H1 (cell line): ENCODE data around the gene RGPD6. TPM values are rescaled to one million over a fixed set of nuclear protein-coding genes. Genes with fewer than 3 reads are reported as not detected.
"Not testable (repeated sequence)": the region's sequence is repeated elsewhere in the genome, so short reads cannot be mapped to it uniquely, and the experiment has no call there.

ENCODE experiments used
- CTCF ChIA-PET: fragments of 300-600 bp; sonication (Branson Sonifier 250); formaldehyde crosslinking; loops from one replicate; lab custom pipeline; 2021; ENCODE audit not compliant: partially characterized antibody; lab: Charles Lee
- POLR2A ChIA-PET: fragments of 300-600 bp; sonication (Branson Sonifier 250); formaldehyde crosslinking; loops from one replicate; lab custom pipeline; 2021; ENCODE audit warnings: inconsistent platforms; ENCODE audit not compliant: partially characterized antibody; lab: Charles Lee
- DNase-seq, 2 experiments: peaks; one replicate each; pipeline versions ENCODE4 v3.0.0 to v3.0.0-alpha.2; 2010 to 2022; ENCODE audit warnings: low spot score in 2 of 2, low read depth in 1 of 2, mixed read lengths in 1 of 2
- FAIRE-seq: peaks from 2 replicates; lab custom pipeline; 2011; peaks lifted over from hg19 to GRCh38; lab: Jason Lieb, UNC
- H2AFZ ChIP-seq: 2 replicates; pipeline ENCODE4 v1.8.1; 2012; ENCODE audit warnings: low read length, inconsistent platforms
- H2AK5ac ChIP-seq: 2 replicates; pipeline ENCODE4 v1.6.1; 2013; ENCODE audit warnings: low read depth, low read length
- H2BK120ac ChIP-seq: replicated peaks from 2 replicates; pipeline ENCODE3; 2013; ENCODE audit warnings: low read depth, low read length, inconsistent platforms
- H2BK12ac ChIP-seq: 2 replicates; pipeline ENCODE4 v1.6.1; 2013; ENCODE audit warnings: low read depth, low read length
- H2BK15ac ChIP-seq: 2 replicates; pipeline ENCODE4 v1.6.1; 2013; ENCODE audit warnings: low read length
- H2BK20ac ChIP-seq: 2 replicates; pipeline ENCODE4 v1.6.1; 2013; ENCODE audit warnings: low read length
- H2BK5ac ChIP-seq: 2 replicates; pipeline ENCODE4 v1.6.1; 2013; ENCODE audit warnings: low read depth, low read length
- H3K14ac ChIP-seq: 2 replicates; pipeline ENCODE4 v1.6.1; 2013; ENCODE audit warnings: inconsistent platforms; ENCODE audit not compliant: insufficient read length
- H3K18ac ChIP-seq: 2 replicates; pipeline ENCODE4 v1.6.1; 2013; ENCODE audit warnings: low read length; ENCODE audit errors: extremely low read depth
- H3K23ac ChIP-seq: 2 replicates; pipeline ENCODE4 v1.6.1; 2013; ENCODE audit warnings: inconsistent platforms; ENCODE audit not compliant: insufficient read length
- H3K23me2 ChIP-seq: 2 replicates; pipeline ENCODE4 v1.6.1; 2013; ENCODE audit warnings: low read depth, low read length
- H3K27ac ChIP-seq: 2 replicates; pipeline ENCODE4 v1.6.1; 2011; ENCODE audit warnings: low read depth, low read length, inconsistent platforms
- H3K27me3 ChIP-seq, 4 experiments: replicated peaks in 1 of 4; 1 replicate in 1 of 4; 2 replicates in 3 of 4; pipeline versions ENCODE4 v1.6.1 to v1.8.1; 2011 to 2013; ENCODE audit warnings: low read length in 3 of 4, mild to moderate bottlenecking in 3 of 4, inconsistent platforms in 2 of 4, mixed read lengths in 2 of 4, moderate library complexity in 1 of 4; ENCODE audit not compliant: control insufficient read depth in 3 of 4, insufficient read depth in 3 of 4; ENCODE audit errors: extremely low read depth in 1 of 4
- H3K36me3 ChIP-seq, 4 experiments: 2 replicates each; pipeline versions ENCODE4 v1.6.1 to v1.8.1; 2011 to 2013; ENCODE audit warnings: mild to moderate bottlenecking in 4 of 4, low read length in 3 of 4, moderate library complexity in 2 of 4, control low read depth in 1 of 4, inconsistent platforms in 1 of 4; ENCODE audit not compliant: insufficient read depth in 4 of 4, control insufficient read depth in 2 of 4
- H3K4ac ChIP-seq: replicated peaks from 2 replicates; pipeline ENCODE3; 2013; ENCODE audit warnings: low read length, low read depth, mixed read lengths, inconsistent platforms; ENCODE audit not compliant: insufficient read length
- H3K4me1 ChIP-seq, 4 experiments: replicated peaks in 1 of 4; 1 replicate in 1 of 4; 2 replicates in 3 of 4; pipeline versions ENCODE4 v1.6.1 to v1.8.1; 2011 to 2013; ENCODE audit warnings: low read length in 3 of 4, inconsistent platforms in 2 of 4, mixed read lengths in 1 of 4; ENCODE audit not compliant: insufficient read depth in 4 of 4, control insufficient read depth in 3 of 4
- H3K4me2 ChIP-seq, 2 experiments: 2 replicates each; pipeline versions ENCODE4 v1.6.1 to v1.8.1; 2011 to 2013; ENCODE audit warnings: low read depth in 2 of 2, low read length in 2 of 2, control low read depth in 1 of 2, inconsistent platforms in 1 of 2, mild to moderate bottlenecking in 1 of 2; ENCODE audit not compliant: insufficient read depth in 1 of 2
- H3K4me3 ChIP-seq, 4 experiments: fragments of 200-600, 300-600 bp in 1 of 4; sonication (generic), shearing (Covaris generic), sonication (Bioruptor Twin) in 1 of 4; 2 replicates each; pipeline versions ENCODE4 v1.5.1 to v1.8.1; 2011 to 2016; ENCODE audit warnings: low read length in 4 of 4, low read depth in 3 of 4, control low read depth in 2 of 4, inconsistent platforms in 2 of 4, mild to moderate bottlenecking in 2 of 4, mixed read lengths in 1 of 4, moderate library complexity in 1 of 4; ENCODE audit not compliant: insufficient read depth in 2 of 4; ENCODE audit errors: extremely low read depth in 1 of 4
- H3K56ac ChIP-seq: replicated peaks from 2 replicates; pipeline ENCODE3; 2013; ENCODE audit warnings: low read depth, mild to moderate bottlenecking, mixed read lengths, low read length, inconsistent platforms; ENCODE audit not compliant: insufficient read length
- H3K79me1 ChIP-seq: 2 replicates; pipeline ENCODE4 v1.6.1; 2013; ENCODE audit warnings: low read depth, low read length, control low read depth
- H3K79me2 ChIP-seq, 2 experiments: 2 replicates each; pipeline versions ENCODE4 v1.6.1 to v1.8.1; 2012 to 2013; ENCODE audit warnings: low read length in 2 of 2, mild to moderate bottlenecking in 2 of 2, inconsistent platforms in 1 of 2; ENCODE audit not compliant: insufficient read depth in 2 of 2, control insufficient read depth in 1 of 2
- H3K9ac ChIP-seq, 4 experiments: replicated peaks in 1 of 4; 1 replicate in 1 of 4; 2 replicates in 3 of 4; pipeline versions ENCODE4 v1.6.1 to v1.8.1; 2011 to 2013; ENCODE audit warnings: low read depth in 3 of 4, low read length in 3 of 4, control low read depth in 2 of 4, mild to moderate bottlenecking in 2 of 4, moderate library complexity in 2 of 4, inconsistent platforms in 1 of 4; ENCODE audit errors: extremely low read depth in 1 of 4
- H3K9me3 ChIP-seq, 2 experiments: 2 replicates each; pipeline versions ENCODE4 v1.6.1 to v1.8.1; 2012 to 2013; ENCODE audit warnings: mild to moderate bottlenecking in 2 of 2, moderate library complexity in 2 of 2, control low read depth in 1 of 2, inconsistent platforms in 1 of 2, low read depth in 1 of 2, low read length in 1 of 2, mixed read lengths in 1 of 2; ENCODE audit not compliant: insufficient read depth in 2 of 2
- H4K20me1 ChIP-seq, 2 experiments: replicated peaks in 1 of 2; 2 replicates each; pipeline versions ENCODE3 to v1.8.1; 2011 to 2013; ENCODE audit warnings: inconsistent platforms in 2 of 2, low read length in 2 of 2, mild to moderate bottlenecking in 1 of 2; ENCODE audit not compliant: insufficient read depth in 2 of 2, control insufficient read depth in 1 of 2
- H4K5ac ChIP-seq: 2 replicates; pipeline ENCODE4 v1.6.1; 2013; ENCODE audit warnings: low read length, low read depth, mixed read lengths, inconsistent platforms; ENCODE audit not compliant: insufficient read length
- H4K8ac ChIP-seq: 2 replicates; pipeline ENCODE4 v1.8.0; 2013; ENCODE audit warnings: mild to moderate bottlenecking, moderate library complexity, low read length, inconsistent platforms; ENCODE audit not compliant: insufficient read depth; ENCODE audit errors: extremely low read depth
- H4K91ac ChIP-seq: replicated peaks from 2 replicates; pipeline ENCODE3; 2013; ENCODE audit warnings: low read length, mixed read lengths, inconsistent platforms; ENCODE audit not compliant: insufficient read length
- WGBS, 2 experiments: shearing (Covaris generic) in 1 of 2; methylation state at CpG; one replicate each; pipeline versions ENCODE4 v1.1.6 to v1.1.7; 2013 to 2015; ENCODE audit warnings: low lambda C conversion rate in 2 of 2, mixed read lengths in 2 of 2, inconsistent platforms in 1 of 2, low coverage in 1 of 2, missing lambda C conversion rate in 1 of 2; ENCODE audit not compliant: insufficient replicate concordance in 2 of 2, insufficient coverage in 1 of 2, insufficient read length in 1 of 2; ENCODE audit errors: extremely low coverage in 1 of 2, missing lambda C conversion rate in 1 of 2; 5-methylcytosine and 5-hydroxymethylcytosine counted together
- polyA plus RNA-seq, 7 experiments: library from polyadenylated mRNA; depleted of rRNA in 3 of 7; stranded (reverse) in 5 of 7; unstranded in 2 of 7; fragments of >200 nt in 5 of 7; fragments of 200-250 nt in 2 of 7; gene quantifications; 1 replicate in 5 of 7; 2 replicates in 1 of 7; 4 replicates in 1 of 7; pipeline versions ENCODE4 v1.2.1 to v1.2.3, GENCODE V29; 2011 to 2013; ENCODE audit warnings: missing spikeins in 2 of 7, mixed read lengths in 2 of 7
- total RNA-seq: library from RNA; stranded (reverse); fragmentation: NEBNext Ultra II Directional; extraction: Animal tissue kit (Norgen Biotek cat#: 25700); gene quantifications from 2 replicates; pipeline ENCODE4 v1.2.1, GENCODE V29; 2021

Gene RGPD6
- total and polyA plus RNA-seq, 2 of the 8 experiments (the other 6 are each of a cell fraction or from before 2014, with no cell fraction given) = 4.9 to 15.0 TPM

- H4K5ac ChIP-seq, H3K23me2 ChIP-seq, H3K18ac ChIP-seq, H4K8ac ChIP-seq, H2AK5ac ChIP-seq, H3K4ac ChIP-seq, H4K91ac ChIP-seq, H4K20me1 ChIP-seq, H3K79me2 ChIP-seq, H2AFZ ChIP-seq, H2BK12ac ChIP-seq, DNase-seq, H3K14ac ChIP-seq, H2BK20ac ChIP-seq, H3K4me2 ChIP-seq, H3K9ac ChIP-seq, CTCF ChIA-PET, H3K56ac ChIP-seq, H2BK15ac ChIP-seq, H3K79me1 ChIP-seq, H3K36me3 ChIP-seq, FAIRE-seq, H3K9me3 ChIP-seq, H3K4me1 ChIP-seq, H3K4me3 ChIP-seq, H3K27me3 ChIP-seq, H3K27ac ChIP-seq, H2BK120ac ChIP-seq, H2BK5ac ChIP-seq, POLR2A ChIA-PET, H3K23ac ChIP-seq: not testable (repeated sequence)
- WGBS, 2 experiments = no CpG with 5 or more reads among the region's 45 CpGs
Measured at GRCh38 chr2:110609843-110610612, 33.0 kb upstream of the RGPD6 start.
